ENCODE measurements around the gene SLC35E2B. TPM values are rescaled to one million over a fixed set of nuclear protein-coding genes. Genes with fewer than 3 reads are reported as not detected.

Gene SLC35E2B
- total and polyA plus RNA-seq, 2 of the 13 experiments (the other 11 are each of a cell fraction or from before 2014, with no cell fraction given) = 14.1 to 19.7 TPM

GRCh38 chr1:1615256-1616044, 77.1 kb downstream of the SLC35E2B start, which contains the start of gene MIB2 (continued):
- TF ChIP-seq ZNF234 (CRISPR knock-in tag; conservative IDR thresholded peaks at IDR 0.05) = no peak
- TF ChIP-seq ZNF3 (CRISPR knock-in tag; IDR thresholded peaks at IDR 0.05) = no peak
- peak; percentile 22; the same call in 1 of the 2 replicates for TF ChIP-seq ZNF44 (CRISPR knock-in tag; IDR thresholded peaks at IDR 0.05)
- TF ChIP-seq ZBTB10 (CRISPR knock-in tag; IDR thresholded peaks at IDR 0.05; ENCODE audit: borderline replicate concordance) = no peak
- TF ChIP-seq FLYWCH1 (CRISPR knock-in tag; IDR thresholded peaks at IDR 0.05) = no peak
- no peak for TF ChIP-seq SMAD9 (CRISPR knock-in tag; IDR thresholded peaks at IDR 0.05)
- 0 out of 2 replicates have a peak, but pooled peaks have one; percentile 14 for TF ChIP-seq ZFYVE20 (CRISPR knock-in tag; IDR thresholded peaks at IDR 0.05; ENCODE audit: borderline replicate concordance, low read depth)
- TF ChIP-seq ZNF12 (CRISPR knock-in tag; IDR thresholded peaks at IDR 0.05) = peak; percentile 66; the same call in 1 of the 2 replicates
- peak; percentile 77; the same call in 1 of the 2 replicates for TF ChIP-seq IRX3 (CRISPR knock-in tag; IDR thresholded peaks at IDR 0.05; ENCODE audit: borderline replicate concordance, low read depth)
- TF ChIP-seq ZNF709 (CRISPR knock-in tag; IDR thresholded peaks at IDR 0.05) = peak; percentile 40
- TF ChIP-seq ZNF317 (CRISPR knock-in tag; IDR thresholded peaks at IDR 0.05) = no peak
- no peak for TF ChIP-seq CENPX (CRISPR knock-in tag; IDR thresholded peaks at IDR 0.05)
- no peak for TF ChIP-seq TCF12 (IDR thresholded peaks at IDR 0.05)
- TF ChIP-seq TCF12 (CRISPR knock-in tag; IDR thresholded peaks at IDR 0.05) = peak; percentile 24; the same call in 1 of the 2 replicates
- TF ChIP-seq SMAD1 (CRISPR knock-in tag; IDR thresholded peaks at IDR 0.05; ENCODE audit: borderline replicate concordance, low read depth) = peak; percentile 46; the same call in 1 of the 2 replicates
- TF ChIP-seq ZBTB3 (CRISPR knock-in tag; IDR thresholded peaks at IDR 0.05; ENCODE audit: borderline replicate concordance, low read depth) = 0 out of 2 replicates have a peak, but pooled peaks have one; percentile 76
- peak; percentile 44; the same call in 1 of the 2 replicates for TF ChIP-seq MED13 (CRISPR knock-in tag; IDR thresholded peaks at IDR 0.05)
- TF ChIP-seq ZBTB8A (CRISPR knock-in tag; IDR thresholded peaks at IDR 0.05; ENCODE audit: borderline replicate concordance, low read depth) = no peak
- TF ChIP-seq ZBED4 (CRISPR knock-in tag; IDR thresholded peaks at IDR 0.05; ENCODE audit: borderline replicate concordance) = no peak; the same call in 1 of the 2 replicates
- no peak for TF ChIP-seq NFKBIZ (CRISPR knock-in tag; IDR thresholded peaks at IDR 0.05)
- no peak for TF ChIP-seq REPIN1 (CRISPR knock-in tag; IDR thresholded peaks at IDR 0.05; ENCODE audit: borderline replicate concordance, low read depth)
- no peak for TF ChIP-seq ELF4 (CRISPR knock-in tag; IDR thresholded peaks at IDR 0.05; ENCODE audit: borderline replicate concordance)

Data from HepG2 (cell line).